ENCODE measurements around the gene TAS2R60. TPM values are rescaled to one million over a fixed set of nuclear protein-coding genes. Genes with fewer than 3 reads are reported as not detected.

TAS2R60 gene
- total RNA-seq, 2 experiments from 2014 or later, result not detected

DNA sequence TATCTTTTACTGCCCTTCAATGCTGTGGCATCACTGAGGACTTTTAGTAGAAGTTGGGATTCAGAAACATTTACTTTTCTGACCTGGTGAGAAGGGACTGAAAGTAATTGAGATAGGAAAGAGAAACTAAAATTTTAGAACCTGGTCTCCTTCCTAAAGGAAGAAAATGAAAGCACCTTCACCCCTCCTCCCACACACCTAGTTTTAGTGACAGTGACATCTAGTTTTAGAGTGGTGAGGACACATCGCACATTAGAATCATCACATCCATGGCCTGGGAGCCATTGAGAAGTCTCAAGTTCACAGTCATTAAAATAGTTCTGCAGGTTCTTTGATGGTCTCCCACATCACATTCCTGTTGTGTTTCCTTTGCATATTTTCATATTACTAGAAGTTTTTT lies 50.5 kb downstream of the TAS2R60 start:
- no peaks in the 10 kb centered on the region for H3K27me3 Mint-ChIP-seq
- DNase-seq, result no peak
- peak overlapping the region; percentile 27 for H3K4me3 Mint-ChIP-seq
- peak overlapping the region; percentile 80 for H3K27ac Mint-ChIP-seq
- H3K9me3 Mint-ChIP-seq, result no peaks in the 10 kb centered on the region
- peaks cover 32% of the 10 kb centered on the region for H3K4me1 Mint-ChIP-seq
- H3K36me3 Mint-ChIP-seq, result peaks cover 8% of the 10 kb centered on the region

Other genes starting within 250 kb of the TAS2R60 start
- gene TAS2R40, start 221.4 kb upstream of the TAS2R60 start, total RNA-seq, result not detected
- 100 to 1,000 TPM; 136 to 137 TPM for gene GSTK1, start 180.0 kb upstream of the TAS2R60 start, total RNA-seq
- 1 to 10 TPM; 2.3 to 2.7 TPM for gene TMEM139, start 158.5 kb upstream of the TAS2R60 start, total RNA-seq
- 10 to 100 TPM; 71.8 to 79.7 TPM for gene CASP2, start 155.1 kb upstream of the TAS2R60 start, total RNA-seq
- under 1 TPM in 1 of 2 experiments, not detected in 1; 0.06 TPM for gene CLCN1, start 127.3 kb upstream of the TAS2R60 start, total RNA-seq
- 1 to 10 TPM; 1.7 to 2.0 TPM for gene FAM131B, start 80.7 kb upstream of the TAS2R60 start, total RNA-seq
- gene ZYX, start 62.1 kb upstream of the TAS2R60 start, total RNA-seq, result 100 to 1,000 TPM; 116 to 118 TPM
- 1 to 10 TPM; 2.3 to 3.4 TPM for gene EPHA1, start 34.6 kb upstream of the TAS2R60 start, total RNA-seq
- gene TAS2R41, start 34.4 kb downstream of the TAS2R60 start, total RNA-seq, result not detected
- gene CTAGE15, start 128.3 kb downstream of the TAS2R60 start, total RNA-seq, result under 1 TPM; 0.20 to 0.52 TPM
- 10 to 100 TPM; 31.5 to 31.7 TPM for gene TCAF2, start 177.5 kb downstream of the TAS2R60 start, total RNA-seq

All from activated naive CD8-positive, alpha-beta T cell treated with anti-CD3 and anti-CD28 coated beads for 36 hours (primary cell).